Ishikawa (cell line): ENCODE measurements around the gene DROSHA.

Experiments
- CEBPB ChIP-seq: IDR thresholded peaks from 2 replicates; pipeline ENCODE4 v1.6.1; 2012
- CREB1 ChIP-seq: IDR thresholded peaks from 2 replicates; pipeline ENCODE4 v1.6.1; 2012; ENCODE audit warnings: low read depth
- EGR1 ChIP-seq: IDR thresholded peaks from 2 replicates; pipeline ENCODE4 v1.6.1; 2012
- EP300 ChIP-seq: IDR thresholded peaks from 2 replicates; pipeline ENCODE4 v1.6.1; 2012; ENCODE audit warnings: borderline replicate concordance
- FOXM1 ChIP-seq: IDR thresholded peaks from 2 replicates; pipeline ENCODE4 v1.6.1; 2012; ENCODE audit warnings: low read depth, borderline replicate concordance
- NFIC ChIP-seq: IDR thresholded peaks from 2 replicates; pipeline ENCODE4 v1.6.1; 2012
- RAD21 ChIP-seq: IDR thresholded peaks from 2 replicates; pipeline ENCODE4 v1.6.1; 2012; ENCODE audit warnings: low read depth
- TAF1 ChIP-seq: IDR thresholded peaks from 2 replicates; pipeline ENCODE4 v1.6.1; 2012; ENCODE audit warnings: low read depth, mild to moderate bottlenecking
- TCF12 ChIP-seq: IDR thresholded peaks from 2 replicates; pipeline ENCODE4 v1.6.1; 2012; ENCODE audit warnings: low read depth
- TEAD4 ChIP-seq: IDR thresholded peaks from 2 replicates; pipeline ENCODE4 v1.6.1; 2012
- YY1 ChIP-seq: IDR thresholded peaks from 2 replicates; pipeline ENCODE4 v1.6.1; 2012; ENCODE audit warnings: low read depth
- ZBTB7A ChIP-seq: IDR thresholded peaks from 2 replicates; pipeline ENCODE4 v1.6.1; 2012; ENCODE audit warnings: low read depth
- TF ChIP-seq, protein P1 (sequence below): IDR thresholded peaks from 2 replicates; pipeline ENCODE4 v1.6.1; 2012
- TF ChIP-seq, protein P2 (sequence below): IDR thresholded peaks from 2 replicates; pipeline ENCODE4 v1.6.1; 2012; ENCODE audit warnings: low read depth, mild to moderate bottlenecking
- TF ChIP-seq, protein P3 (sequence below): IDR thresholded peaks from 2 replicates; pipeline ENCODE4 v1.6.1; 2012

DROSHA gene

GRCh38 chr5:31416547-31416946 lies 115.3 kb downstream of the DROSHA start:
- TF ChIP-seq, protein P1, sequence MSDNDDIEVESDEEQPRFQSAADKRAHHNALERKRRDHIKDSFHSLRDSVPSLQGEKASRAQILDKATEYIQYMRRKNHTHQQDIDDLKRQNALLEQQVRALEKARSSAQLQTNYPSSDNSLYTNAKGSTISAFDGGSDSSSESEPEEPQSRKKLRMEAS = no peak
- TF ChIP-seq RAD21 (no peak), TEAD4 (no peak), EGR1 (no peak), TCF12 (no peak), CEBPB (no peak), EP300 (no peak), ZBTB7A (no peak), YY1 (no peak), FOXM1 (no peak), CREB1 (no peak), TAF1 (no peak), NFIC (no peak)
- TF ChIP-seq, protein P2, sequence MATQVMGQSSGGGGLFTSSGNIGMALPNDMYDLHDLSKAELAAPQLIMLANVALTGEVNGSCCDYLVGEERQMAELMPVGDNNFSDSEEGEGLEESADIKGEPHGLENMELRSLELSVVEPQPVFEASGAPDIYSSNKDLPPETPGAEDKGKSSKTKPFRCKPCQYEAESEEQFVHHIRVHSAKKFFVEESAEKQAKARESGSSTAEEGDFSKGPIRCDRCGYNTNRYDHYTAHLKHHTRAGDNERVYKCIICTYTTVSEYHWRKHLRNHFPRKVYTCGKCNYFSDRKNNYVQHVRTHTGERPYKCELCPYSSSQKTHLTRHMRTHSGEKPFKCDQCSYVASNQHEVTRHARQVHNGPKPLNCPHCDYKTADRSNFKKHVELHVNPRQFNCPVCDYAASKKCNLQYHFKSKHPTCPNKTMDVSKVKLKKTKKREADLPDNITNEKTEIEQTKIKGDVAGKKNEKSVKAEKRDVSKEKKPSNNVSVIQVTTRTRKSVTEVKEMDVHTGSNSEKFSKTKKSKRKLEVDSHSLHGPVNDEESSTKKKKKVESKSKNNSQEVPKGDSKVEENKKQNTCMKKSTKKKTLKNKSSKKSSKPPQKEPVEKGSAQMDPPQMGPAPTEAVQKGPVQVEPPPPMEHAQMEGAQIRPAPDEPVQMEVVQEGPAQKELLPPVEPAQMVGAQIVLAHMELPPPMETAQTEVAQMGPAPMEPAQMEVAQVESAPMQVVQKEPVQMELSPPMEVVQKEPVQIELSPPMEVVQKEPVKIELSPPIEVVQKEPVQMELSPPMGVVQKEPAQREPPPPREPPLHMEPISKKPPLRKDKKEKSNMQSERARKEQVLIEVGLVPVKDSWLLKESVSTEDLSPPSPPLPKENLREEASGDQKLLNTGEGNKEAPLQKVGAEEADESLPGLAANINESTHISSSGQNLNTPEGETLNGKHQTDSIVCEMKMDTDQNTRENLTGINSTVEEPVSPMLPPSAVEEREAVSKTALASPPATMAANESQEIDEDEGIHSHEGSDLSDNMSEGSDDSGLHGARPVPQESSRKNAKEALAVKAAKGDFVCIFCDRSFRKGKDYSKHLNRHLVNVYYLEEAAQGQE = no peak
- TF ChIP-seq, protein P3, sequence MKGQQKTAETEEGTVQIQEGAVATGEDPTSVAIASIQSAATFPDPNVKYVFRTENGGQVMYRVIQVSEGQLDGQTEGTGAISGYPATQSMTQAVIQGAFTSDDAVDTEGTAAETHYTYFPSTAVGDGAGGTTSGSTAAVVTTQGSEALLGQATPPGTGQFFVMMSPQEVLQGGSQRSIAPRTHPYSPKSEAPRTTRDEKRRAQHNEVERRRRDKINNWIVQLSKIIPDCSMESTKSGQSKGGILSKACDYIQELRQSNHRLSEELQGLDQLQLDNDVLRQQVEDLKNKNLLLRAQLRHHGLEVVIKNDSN = no peak

DNA sequence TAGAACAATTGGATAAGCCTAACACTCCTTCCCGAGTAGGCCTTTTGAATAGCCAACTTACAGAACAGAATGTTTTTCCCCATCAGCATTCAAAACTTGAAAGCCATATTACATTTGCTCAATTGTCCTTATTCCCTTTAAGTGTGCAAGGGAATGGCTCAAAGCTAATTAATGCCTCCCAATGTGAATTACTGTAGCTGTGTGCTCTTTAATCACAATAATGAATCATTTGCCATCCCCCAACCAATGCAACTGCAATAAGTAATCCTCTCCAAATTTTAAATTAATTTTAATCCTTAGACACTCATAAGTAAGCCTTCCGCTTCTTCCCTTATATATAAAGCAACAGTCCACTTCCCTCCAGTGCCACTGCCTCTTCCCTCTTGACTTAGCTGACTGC lies 115.9 kb downstream of the DROSHA start:
- no peak for TF ChIP-seq FOXM1
- TF ChIP-seq, protein P2 = no peak
- TF ChIP-seq CREB1 = no peak
- TF ChIP-seq EGR1 = no peak

DNA sequence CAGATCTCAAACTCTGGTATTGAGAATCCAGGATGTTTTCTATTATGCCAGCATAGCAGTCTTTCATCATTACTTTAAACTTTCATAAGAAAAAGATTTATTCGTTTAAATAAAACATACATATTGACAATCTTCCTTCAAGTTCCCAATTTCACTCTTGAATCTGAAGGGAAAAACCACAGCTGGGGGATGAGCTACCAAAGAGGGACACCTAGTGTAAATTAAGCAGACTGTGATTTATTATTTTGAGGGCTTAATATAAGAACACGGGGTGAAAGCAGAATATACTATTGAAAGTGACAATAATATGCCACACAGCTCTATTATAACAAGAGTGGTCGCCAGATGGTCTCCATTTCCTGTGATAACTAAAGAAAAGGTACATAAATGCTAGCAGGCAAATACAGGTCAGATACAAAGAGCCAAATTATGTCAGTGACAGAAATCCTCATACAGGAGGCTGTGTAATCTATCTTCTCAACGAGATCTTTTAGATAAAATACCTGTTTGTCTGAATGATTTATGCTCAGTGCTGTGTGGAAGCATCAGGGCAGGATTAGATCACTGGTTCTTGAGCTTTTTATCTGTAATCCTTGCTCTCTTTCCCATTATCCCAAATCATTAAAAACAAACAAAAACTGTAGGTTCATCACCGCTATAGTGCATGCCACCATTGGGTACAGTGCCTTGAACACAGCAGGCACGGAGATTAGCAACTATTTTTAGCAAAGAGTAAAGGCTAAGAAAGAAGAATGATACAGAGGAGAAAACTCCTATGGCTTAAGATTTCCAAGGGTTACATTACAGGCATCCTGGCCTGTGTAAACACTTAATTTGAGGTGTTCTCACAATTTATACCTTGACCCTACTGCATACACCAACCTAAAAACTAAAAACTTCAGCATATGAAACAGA lies 116.6 kb downstream of the DROSHA start:
- TF ChIP-seq, protein P3 = no peak
- no peak for TF ChIP-seq TCF12

GRCh38 chr5:31413030-31413812 lies 118.7 kb downstream of the DROSHA start:
- TF ChIP-seq TCF12 (no peak), FOXM1 (no peak), TEAD4 (no peak), TAF1 (no peak), RAD21 (no peak), CREB1 (no peak), CEBPB (no peak), YY1 (no peak), ZBTB7A (no peak), EGR1 (no peak), EP300 (no peak), NFIC (no peak)
- TF ChIP-seq, protein P1 = no peak
- TF ChIP-seq, protein P3 = no peak
- TF ChIP-seq, protein P2 = no peak
